Hindlimb muscle (tissue), 1 donor: ENCODE measurements around the gene JOSD2. TPM values are rescaled to one million over a fixed set of nuclear protein-coding genes. Genes with fewer than 3 reads are reported as not detected.
"Not testable (repeated sequence)": the region's sequence is repeated elsewhere in the genome, so short reads cannot be mapped to it uniquely, and the experiment has no call there.

Experiments used
- DNase-seq: peaks from one replicate; pipeline ENCODE4 v3.0.0-alpha.2; 2013
- polyA plus RNA-seq: library from polyadenylated mRNA; unstranded; fragments of 120-200 nt; gene quantifications from one replicate; pipeline ENCODE4 v1.2.1, GENCODE V29; 2013; ENCODE audit not compliant: insufficient read length

The JOSD2 gene
- polyA plus RNA-seq, 1 donor: 28.5 TPM

DNA sequence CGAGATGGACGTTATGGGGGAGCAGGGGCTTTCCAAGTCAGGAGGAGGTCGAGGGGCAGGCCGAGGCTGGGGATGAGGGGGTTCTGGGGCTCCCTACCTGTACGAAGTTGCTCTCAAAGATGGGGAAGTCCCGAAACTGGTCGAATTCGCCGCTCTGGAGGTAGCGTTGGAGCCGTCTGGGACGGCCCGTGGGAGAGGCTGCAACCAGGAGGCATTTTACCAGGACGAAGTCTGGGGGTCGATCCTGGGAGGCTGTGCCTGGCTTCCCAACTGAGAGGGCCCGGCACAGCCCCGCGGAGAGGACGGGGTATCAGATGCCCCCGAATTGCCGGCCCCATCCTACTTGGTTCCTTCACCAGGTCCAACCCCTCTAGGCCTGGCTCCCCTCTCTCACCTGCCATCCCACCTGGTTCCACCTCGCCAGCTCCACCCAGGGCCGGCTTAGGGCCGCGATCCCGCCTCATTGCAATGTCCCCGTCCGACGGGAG is 35.2 kb downstream of the JOSD2 start:
- DNase-seq: no peak

DNA sequence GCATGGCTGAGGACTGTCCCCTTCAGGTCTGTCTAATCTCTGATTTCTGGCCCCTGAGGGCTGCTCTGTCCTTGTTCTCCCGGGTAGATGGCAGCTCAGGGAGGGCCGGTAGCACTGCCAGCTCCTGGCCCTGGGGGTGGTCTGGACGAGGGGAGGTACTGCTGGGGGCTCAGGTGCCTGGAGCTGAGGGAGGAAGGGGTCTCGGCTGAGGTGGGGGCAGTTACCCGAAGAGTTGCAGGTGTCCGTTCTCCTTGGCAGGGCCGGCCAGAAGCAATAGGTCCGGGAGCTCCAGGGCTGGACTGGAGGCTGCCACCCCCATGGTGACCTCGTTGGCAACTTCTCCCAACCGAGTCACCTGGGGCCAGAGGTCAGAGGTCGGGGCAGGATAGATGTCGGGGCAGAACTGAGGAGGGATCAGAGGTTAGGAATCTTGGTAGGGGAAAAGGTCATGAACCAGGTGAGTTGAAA is 35.9 kb downstream of the JOSD2 start:
- no peak for DNase-seq

DNA sequence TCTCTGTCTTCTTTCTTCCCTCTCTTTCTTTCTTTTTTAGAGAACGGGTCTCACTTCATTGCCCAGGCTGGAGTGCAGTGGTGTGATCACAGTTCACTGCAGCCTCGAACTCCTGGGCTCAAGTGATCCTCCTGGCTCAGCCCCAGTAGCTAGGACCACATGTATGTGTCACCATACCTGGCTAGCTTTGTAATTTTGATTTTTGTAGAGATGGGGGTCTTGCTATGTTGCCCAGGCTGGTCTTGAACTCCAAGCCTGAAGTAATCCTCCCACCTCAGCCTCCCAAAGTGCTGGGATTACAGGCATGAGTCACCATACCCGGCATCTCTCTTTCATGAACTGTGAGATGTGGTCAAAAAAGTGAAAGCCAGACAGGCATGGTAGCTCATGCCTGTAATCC is 37.7 kb downstream of the JOSD2 start:
- not testable (repeated sequence) for DNase-seq

- DNase-seq: no peak
Observed at GRCh38 chr19:50468818-50469217, 42.2 kb downstream of the JOSD2 start.

GRCh38 chr19:50467566-50467965 is 43.4 kb downstream of the JOSD2 start:
- DNase-seq: no peak

DNA sequence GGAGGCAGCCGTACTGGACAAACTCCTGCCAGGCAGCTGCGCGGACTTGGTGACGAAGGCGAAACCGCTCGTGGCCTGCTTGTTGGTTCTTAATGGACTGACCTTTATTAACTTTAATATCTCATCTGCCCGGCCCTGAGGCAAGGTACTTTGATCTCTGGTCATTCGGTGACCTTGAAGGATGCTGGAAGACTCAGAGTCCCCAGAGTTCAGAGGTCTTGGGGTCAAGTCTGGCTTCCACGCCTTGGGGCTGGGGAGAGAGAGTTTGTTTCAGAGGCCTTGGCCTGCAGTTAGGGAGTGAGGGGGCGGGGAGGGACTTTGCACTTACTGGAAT is 44.3 kb downstream of the JOSD2 start:
- no peak for DNase-seq

DNA sequence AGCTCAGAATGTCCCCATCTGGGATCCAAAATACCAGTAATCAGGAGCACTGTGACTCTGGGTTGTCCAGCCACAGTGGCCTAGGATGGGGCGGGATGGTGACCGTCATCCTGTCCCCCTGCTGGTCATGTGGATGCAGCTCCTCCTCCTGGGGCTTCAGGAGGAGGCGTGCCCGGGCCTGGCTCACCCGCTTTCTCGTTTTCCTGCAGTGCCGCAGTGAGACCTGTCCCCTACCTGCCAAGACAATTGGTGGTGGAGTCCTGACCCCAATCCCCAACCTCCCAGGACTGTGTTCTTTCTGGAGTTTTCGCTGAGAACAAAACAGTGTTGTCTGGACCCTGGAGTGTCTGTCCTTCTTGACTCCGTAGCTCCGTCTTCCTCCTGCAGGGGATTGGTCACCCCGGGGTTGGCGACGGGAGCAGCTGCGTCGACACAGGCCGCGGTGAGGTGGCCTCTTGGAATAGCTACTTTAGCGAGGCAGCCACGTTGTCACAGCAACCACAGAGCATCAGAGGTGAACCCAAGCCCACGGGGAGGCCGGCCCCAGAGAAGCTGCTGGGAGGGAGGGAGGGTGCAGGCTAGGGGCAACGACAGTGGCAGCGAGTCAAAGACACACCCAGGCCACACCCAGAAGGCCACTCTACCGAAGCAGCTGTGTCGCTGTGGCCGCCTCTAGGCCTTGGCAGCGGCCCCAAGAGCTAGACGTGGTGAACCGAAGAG is 44.8 kb downstream of the JOSD2 start:
- peak; percentile 53 for DNase-seq

GRCh38 chr19:50465000-50465399 is 46.0 kb downstream of the JOSD2 start:
- no peak for DNase-seq

- DNase-seq: no peak
Observed at GRCh38 chr19:50464348-50464747, 46.6 kb downstream of the JOSD2 start.

DNA sequence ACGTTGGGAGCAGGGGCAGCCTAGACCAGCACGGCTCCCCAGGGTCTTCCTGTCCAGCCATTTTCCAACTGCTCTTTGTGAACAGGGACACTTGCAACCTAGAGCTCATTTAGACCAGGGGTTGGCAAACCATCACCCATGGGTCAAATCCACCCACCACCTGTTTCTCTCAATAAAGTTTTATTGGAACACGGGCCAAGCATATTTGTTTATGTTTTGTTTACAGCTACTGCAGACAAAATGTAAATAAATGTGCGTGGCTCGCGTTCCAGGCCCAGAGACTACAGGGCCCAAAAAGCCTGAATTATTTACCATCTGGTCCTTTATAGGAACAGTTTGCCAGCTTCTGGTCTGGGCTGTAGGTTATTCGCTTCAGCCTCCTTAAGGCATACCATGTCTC is 48.0 kb downstream of the JOSD2 start:
- DNase-seq: no peak

DNA sequence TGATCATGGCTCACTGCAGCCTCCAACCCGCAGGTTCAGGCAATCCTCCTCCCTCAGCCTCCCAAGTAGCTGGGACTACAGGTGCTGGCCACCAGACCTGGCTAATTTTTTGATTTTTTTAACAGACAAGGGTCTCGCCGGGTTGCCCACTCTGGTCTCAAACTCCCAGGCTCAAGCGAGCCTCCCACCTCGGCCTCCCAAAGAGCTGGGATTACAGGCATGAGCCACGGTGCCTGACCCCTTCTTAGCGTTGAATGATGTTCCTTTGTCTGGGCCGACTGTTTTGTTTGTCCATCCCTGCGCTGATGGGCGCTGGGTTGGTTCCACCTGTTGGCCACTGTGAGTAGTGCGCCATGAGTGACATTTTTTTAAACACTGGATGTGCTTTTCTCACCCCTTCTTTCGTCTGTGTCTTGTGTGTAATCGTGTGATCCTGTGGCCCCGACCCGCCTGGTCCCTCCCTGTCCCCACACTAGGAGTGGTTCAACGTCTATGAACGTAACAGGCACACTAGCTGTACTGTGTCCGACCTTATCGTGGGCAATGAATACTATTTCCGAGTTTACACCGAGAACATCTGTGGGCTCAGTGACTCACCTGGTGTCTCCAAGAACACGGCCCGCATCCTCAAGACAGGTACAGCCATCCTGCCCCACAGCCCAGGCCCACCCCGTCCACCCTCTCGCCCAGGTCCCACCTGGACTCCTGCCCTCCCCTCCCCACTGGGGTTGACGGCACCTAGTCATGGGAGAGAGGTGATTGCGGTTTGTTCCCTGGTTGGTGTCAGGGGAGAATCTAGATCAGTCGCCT is 49.7 kb downstream of the JOSD2 start:
- peak; percentile 67 for DNase-seq

- no peak for DNase-seq
Observed at GRCh38 chr19:50460161-50460765, 50.7 kb downstream of the JOSD2 start.

GRCh38 chr19:50459638-50460037 is 51.4 kb downstream of the JOSD2 start:
- DNase-seq: no peak

GRCh38 chr19:50459067-50459456 is 51.9 kb downstream of the JOSD2 start:
- no peak for DNase-seq

GRCh38 chr19:50458396-50459066 is 52.5 kb downstream of the JOSD2 start:
- no peak for DNase-seq

- DNase-seq: no peak
Observed at GRCh38 chr19:50457300-50457699, 53.7 kb downstream of the JOSD2 start.

Other genes starting within 250 kb of the JOSD2 start
- 1.1 TPM for gene KCNC3, start 181.8 kb downstream of the JOSD2 start, polyA plus RNA-seq
- 0.74 TPM for gene NAPSA, start 145.6 kb downstream of the JOSD2 start, polyA plus RNA-seq
- 24.5 TPM for gene NR1H2, start 134.7 kb downstream of the JOSD2 start, polyA plus RNA-seq
- gene POLD1, start 126.8 kb downstream of the JOSD2 start, polyA plus RNA-seq: 19.7 TPM
- gene SPIB, start 92.3 kb downstream of the JOSD2 start, polyA plus RNA-seq: 1.3 TPM
- gene MYBPC2, start 78.3 kb downstream of the JOSD2 start, polyA plus RNA-seq: 287 TPM
- 95.9 TPM for gene EMC10, start 34.7 kb downstream of the JOSD2 start, polyA plus RNA-seq
- gene GARIN5A, start 34.3 kb downstream of the JOSD2 start, polyA plus RNA-seq: 6.8 TPM
- gene ASPDH, start 2.7 kb upstream of the JOSD2 start, polyA plus RNA-seq: 0.62 TPM
- gene LRRC4B, start 57.2 kb upstream of the JOSD2 start, polyA plus RNA-seq: 9.7 TPM
- 0.36 TPM for gene SYT3, start 128.7 kb upstream of the JOSD2 start, polyA plus RNA-seq
- gene C19orf81, start 138.3 kb upstream of the JOSD2 start, polyA plus RNA-seq: 1.9 TPM
- gene SHANK1, start 208.6 kb upstream of the JOSD2 start, polyA plus RNA-seq: 38.7 TPM
- 21.5 TPM for gene CLEC11A, start 212.2 kb upstream of the JOSD2 start, polyA plus RNA-seq